Stimulated activated CD4-positive, alpha-beta T cell treated with anti-CD3 and anti-CD28 coated beads, Interleukin-2, amount 100 ng/mL, for 24 hours (primary cell): ENCODE data around the gene MYOF.
"Not testable (repeated sequence)": the region's sequence is repeated elsewhere in the genome, so short reads cannot be mapped to it uniquely, and the experiment has no call there.

Experiments used
- DNase-seq, 2 donors: peaks; one replicate each; pipeline ENCODE4 v3.0.0-alpha.2; 2020

MYOF gene

GRCh38 chr10:93481637-93482144 is 443 bp downstream of the MYOF start:
- DNase-seq: no peak

- DNase-seq: no peak
These were observed 3.3 kb downstream of the MYOF start for GRCh38 chr10:93478873-93479272.

GRCh38 chr10:93476756-93477155 is 5.4 kb downstream of the MYOF start:
- DNase-seq: no peak

- DNase-seq: no peak
These were observed 6.3 kb downstream of the MYOF start for GRCh38 chr10:93475871-93476270.

- no peak for DNase-seq
These were observed 6.9 kb downstream of the MYOF start for GRCh38 chr10:93475227-93475626.

GRCh38 chr10:93473804-93474472 is 8.2 kb downstream of the MYOF start:
- no peak for DNase-seq

- no peak for DNase-seq
These were observed 9.0 kb downstream of the MYOF start for GRCh38 chr10:93473161-93473560.

GRCh38 chr10:93471110-93471651 is 11.0 kb downstream of the MYOF start:
- no peak for DNase-seq

GRCh38 chr10:93469454-93469853 is 12.7 kb downstream of the MYOF start:
- no peak for DNase-seq

- peak in 1 of 2 donors; percentile 11 for DNase-seq
These were observed 13.5 kb downstream of the MYOF start for GRCh38 chr10:93468461-93469213.

- not testable (repeated sequence) for DNase-seq
These were observed 14.5 kb downstream of the MYOF start for GRCh38 chr10:93467635-93468034.

GRCh38 chr10:93465806-93466675 is 16.1 kb downstream of the MYOF start:
- no peak for DNase-seq

- no peak for DNase-seq
These were observed 17.3 kb downstream of the MYOF start for GRCh38 chr10:93464776-93465388.

- DNase-seq: no peak
These were observed 18.2 kb downstream of the MYOF start for GRCh38 chr10:93463723-93464476.

GRCh38 chr10:93462881-93463280 is 19.3 kb downstream of the MYOF start:
- peak; percentile 40 to 57 for DNase-seq

- DNase-seq: no peak
These were observed 19.8 kb downstream of the MYOF start for GRCh38 chr10:93462371-93462770.

GRCh38 chr10:93461807-93462178 is 20.3 kb downstream of the MYOF start:
- no peak for DNase-seq

- DNase-seq: no peak
These were observed 20.9 kb downstream of the MYOF start for GRCh38 chr10:93461109-93461806.

GRCh38 chr10:93459466-93459865 is 22.7 kb downstream of the MYOF start:
- no peak for DNase-seq

- DNase-seq: peak in 1 of 2 donors; percentile 12
These were observed 23.3 kb downstream of the MYOF start for GRCh38 chr10:93458821-93459257.

- DNase-seq: no peak
These were observed 24.6 kb downstream of the MYOF start for GRCh38 chr10:93457511-93457910.
